C4-2B (cell line): ENCODE data around the gene RYR3.

Experiments used
- ZFX ChIP-seq: fragments of 450-650 bp; IDR thresholded peaks from 2 replicates; pipeline ENCODE4 v1.6.1; 2017
- TF ChIP-seq, protein P1 (sequence below): fragments of 450-650 bp; conservative IDR thresholded peaks from 2 replicates; pipeline ENCODE4 v1.5.1; 2017; ENCODE audit warnings: mild to moderate bottlenecking

DNA sequence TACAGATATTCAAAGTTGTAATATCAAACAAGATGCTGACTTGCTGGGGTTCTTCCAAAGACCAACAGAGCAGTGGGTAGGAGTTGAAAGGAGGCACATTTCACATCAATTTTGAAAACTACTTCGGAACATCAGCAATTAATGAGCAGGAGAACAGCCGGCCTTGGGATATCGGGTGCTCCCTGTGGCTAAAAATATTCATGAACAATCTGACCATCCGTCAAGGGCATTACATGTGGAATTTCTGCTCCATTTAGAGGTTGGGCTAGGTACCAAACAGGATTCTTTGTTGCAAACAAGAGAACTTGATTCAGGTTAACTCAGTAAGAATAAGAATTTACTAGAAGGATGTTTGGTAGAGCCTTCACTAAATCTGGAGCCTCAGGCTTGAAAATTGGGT lies 223.9 kb downstream of the RYR3 start:
- TF ChIP-seq, protein P1, sequence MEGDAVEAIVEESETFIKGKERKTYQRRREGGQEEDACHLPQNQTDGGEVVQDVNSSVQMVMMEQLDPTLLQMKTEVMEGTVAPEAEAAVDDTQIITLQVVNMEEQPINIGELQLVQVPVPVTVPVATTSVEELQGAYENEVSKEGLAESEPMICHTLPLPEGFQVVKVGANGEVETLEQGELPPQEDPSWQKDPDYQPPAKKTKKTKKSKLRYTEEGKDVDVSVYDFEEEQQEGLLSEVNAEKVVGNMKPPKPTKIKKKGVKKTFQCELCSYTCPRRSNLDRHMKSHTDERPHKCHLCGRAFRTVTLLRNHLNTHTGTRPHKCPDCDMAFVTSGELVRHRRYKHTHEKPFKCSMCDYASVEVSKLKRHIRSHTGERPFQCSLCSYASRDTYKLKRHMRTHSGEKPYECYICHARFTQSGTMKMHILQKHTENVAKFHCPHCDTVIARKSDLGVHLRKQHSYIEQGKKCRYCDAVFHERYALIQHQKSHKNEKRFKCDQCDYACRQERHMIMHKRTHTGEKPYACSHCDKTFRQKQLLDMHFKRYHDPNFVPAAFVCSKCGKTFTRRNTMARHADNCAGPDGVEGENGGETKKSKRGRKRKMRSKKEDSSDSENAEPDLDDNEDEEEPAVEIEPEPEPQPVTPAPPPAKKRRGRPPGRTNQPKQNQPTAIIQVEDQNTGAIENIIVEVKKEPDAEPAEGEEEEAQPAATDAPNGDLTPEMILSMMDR = no peak
- TF ChIP-seq ZFX = no peak
